HepG2 (cell line): ENCODE results near the gene PRKCE.

Source experiments
- ARNTL ChIP-seq: sonication (generic); formaldehyde crosslinking; IDR thresholded peaks from 2 replicates; pipeline ENCODE4 v1.4.0; 2020; ENCODE audit warnings: mild to moderate bottlenecking, missing genetic modification reagents
- ATF2 ChIP-seq: sonication (generic); formaldehyde crosslinking; IDR thresholded peaks from 2 replicates; pipeline ENCODE4 v1.4.0; 2020; ENCODE audit warnings: missing genetic modification reagents
- CTCF ChIP-seq: sonication (generic); formaldehyde crosslinking; IDR thresholded peaks from 2 replicates; pipeline ENCODE4 v1.5.0; 2020; ENCODE audit warnings: mild to moderate bottlenecking, missing genetic modification reagents, moderate library complexity
- IRF9 ChIP-seq: sonication (generic); formaldehyde crosslinking; IDR thresholded peaks from 2 replicates; pipeline ENCODE4 v1.8.0; 2022; ENCODE audit warnings: missing genetic modification reagents, mild to moderate bottlenecking, borderline replicate concordance
- MZF1 ChIP-seq: sonication (generic); formaldehyde crosslinking; IDR thresholded peaks from 2 replicates; pipeline ENCODE4 v1.8.1; 2023; ENCODE audit warnings: mild to moderate bottlenecking, missing genetic modification reagents, borderline replicate concordance
- NFE2 ChIP-seq: sonication (generic); formaldehyde crosslinking; IDR thresholded peaks from 2 replicates; pipeline ENCODE4 v1.4.0; 2020; ENCODE audit warnings: missing genetic modification reagents
- NR2F2 ChIP-seq: IDR thresholded peaks from 2 replicates; pipeline ENCODE4 v1.6.1; 2012; ENCODE audit warnings: low read depth, inconsistent platforms, borderline replicate concordance
- RBM22 ChIP-seq: fragments of 200-400 bp; formaldehyde crosslinking; optimal IDR thresholded peaks from 2 replicates; pipeline ENCODE3; 2017; ENCODE audit warnings: mild to moderate bottlenecking, low read length, moderate library complexity
- SP1 ChIP-seq, 2 experiments: fragments of 450-650 bp in 1 of 2; sonication (generic) in 1 of 2; formaldehyde crosslinking in 1 of 2; IDR thresholded peaks; 2 replicates each; pipeline versions ENCODE4 v1.4.0 to v1.6.1; 2016 to 2020; ENCODE audit warnings: missing genetic modification reagents in 1 of 2
- STAG1 ChIP-seq: sonication (generic); formaldehyde crosslinking; IDR thresholded peaks from 2 replicates; pipeline ENCODE4 v1.4.0; 2020; ENCODE audit warnings: missing genetic modification reagents
- ZNF263 ChIP-seq: sonication (generic); formaldehyde crosslinking; IDR thresholded peaks from 2 replicates; pipeline ENCODE4 v1.4.0; 2020; ENCODE audit warnings: missing genetic modification reagents
- TF ChIP-seq, protein P1 (sequence below): sonication (generic); formaldehyde crosslinking; IDR thresholded peaks from 2 replicates; pipeline ENCODE4 v1.5.1; 2020; ENCODE audit warnings: mild to moderate bottlenecking, missing genetic modification reagents, borderline replicate concordance
- TF ChIP-seq, protein P2 (sequence below): IDR thresholded peaks from 2 replicates; pipeline ENCODE4 v1.6.1; 2012; ENCODE audit warnings: inconsistent platforms

- no peak for TF ChIP-seq IRF9 (CRISPR knock-in tag)
- TF ChIP-seq, protein P1, sequence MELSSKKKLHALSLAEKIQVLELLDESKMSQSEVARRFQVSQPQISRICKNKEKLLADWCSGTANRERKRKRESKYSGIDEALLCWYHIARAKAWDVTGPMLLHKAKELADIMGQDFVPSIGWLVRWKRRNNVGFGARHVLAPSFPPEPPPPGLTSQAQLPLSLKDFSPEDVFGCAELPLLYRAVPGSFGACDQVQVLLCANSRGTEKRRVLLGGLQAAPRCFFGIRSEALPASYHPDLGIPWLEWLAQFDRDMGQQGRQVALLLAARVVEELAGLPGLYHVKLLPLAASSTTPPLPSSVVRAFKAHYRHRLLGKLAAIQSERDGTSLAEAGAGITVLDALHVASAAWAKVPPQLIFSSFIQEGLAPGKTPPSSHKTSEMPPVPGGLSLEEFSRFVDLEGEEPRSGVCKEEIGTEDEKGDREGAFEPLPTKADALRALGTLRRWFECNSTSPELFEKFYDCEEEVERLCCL: no peak
- TF ChIP-seq, protein P2, sequence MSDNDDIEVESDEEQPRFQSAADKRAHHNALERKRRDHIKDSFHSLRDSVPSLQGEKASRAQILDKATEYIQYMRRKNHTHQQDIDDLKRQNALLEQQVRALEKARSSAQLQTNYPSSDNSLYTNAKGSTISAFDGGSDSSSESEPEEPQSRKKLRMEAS: no peak
- no peak for TF ChIP-seq NFE2 (CRISPR knock-in tag)
- no peak for TF ChIP-seq ZNF263 (CRISPR knock-in tag)
- no peak for TF ChIP-seq NR2F2
- no peak for TF ChIP-seq CTCF (CRISPR knock-in tag)
- no peak for TF ChIP-seq RBM22
- no peak for TF ChIP-seq STAG1 (CRISPR knock-in tag)
- no peak for TF ChIP-seq ARNTL (CRISPR knock-in tag)
- TF ChIP-seq MZF1 (CRISPR knock-in tag): no peak
- TF ChIP-seq SP1 (IDR thresholded peaks at IDR 0.05): no peak
- no peak for TF ChIP-seq SP1 (CRISPR knock-in tag; IDR thresholded peaks at IDR 0.05)
- TF ChIP-seq ATF2: no peak
Measured at GRCh38 chr2:45901468-45902032, 250.1 kb downstream of the PRKCE start.
